B cell (primary cell): ENCODE data around the gene RCVRN. TPM values are rescaled to one million over a fixed set of nuclear protein-coding genes. Genes with fewer than 3 reads are reported as not detected.

Experiments
- ATAC-seq: fragments of 200-7000 bp; cut with Tn5 transposase; one replicate; pipeline ENCODE4 v1.10.0; 2021; ENCODE audit warnings: low read depth, mild to moderate bottlenecking, moderate number of reproducible peaks, moderate library complexity
- CTCF ChIA-PET: fragments of 350-600 bp; sonication (Branson Sonifier 250); formaldehyde crosslinking; loops from one replicate; lab custom pipeline; 2021; ENCODE audit warnings: antibody characterized with exemption, inconsistent platforms; lab: Charles Lee
- POLR2A ChIA-PET: fragments of 350-600 bp; sonication (Branson Sonifier 250); formaldehyde crosslinking; loops from one replicate; lab custom pipeline; 2021; ENCODE audit warnings: antibody characterized with exemption; lab: Charles Lee
- DNase-seq: peaks from one replicate; pipeline ENCODE4 v3.0.0; 2013
- H2AFZ ChIP-seq: 2 replicates; pipeline ENCODE4 v1.6.1; 2012; ENCODE audit warnings: mild to moderate bottlenecking, low read depth, low read length; ENCODE audit not compliant: insufficient read depth, poor library complexity, severe bottlenecking
- H3K27ac ChIP-seq, 2 donors: 1 replicate in 1 of 2; 2 replicates in 1 of 2; pipeline ENCODE4 v1.5.1; 2012 to 2013; ENCODE audit warnings: low read length in 2 of 2, mild to moderate bottlenecking in 2 of 2, moderate library complexity in 1 of 2
- H3K27me3 ChIP-seq, 4 experiments: fragments of 200-600 bp in 1 of 4; sonication (generic) in 1 of 4; replicated peaks in 1 of 4; 1 replicate in 2 of 4; 2 replicates in 2 of 4; pipeline versions ENCODE4 v1.6.1 to v1.7.0; 2013 to 2016; ENCODE audit warnings: low read length in 3 of 4, mild to moderate bottlenecking in 2 of 4, mixed read lengths in 1 of 4, moderate library complexity in 1 of 4; ENCODE audit not compliant: insufficient read depth in 4 of 4, control insufficient read depth in 3 of 4; ENCODE audit errors: control extremely low read depth in 1 of 4
- H3K36me3 ChIP-seq, 2 experiments: replicated peaks in 1 of 2; 1 replicate in 1 of 2; 2 replicates in 1 of 2; pipeline versions ENCODE4 v1.6.1 to v1.7.1; 2013; ENCODE audit warnings: low read length in 1 of 2; ENCODE audit not compliant: insufficient read depth in 2 of 2, control insufficient read depth in 1 of 2; ENCODE audit errors: control extremely low read depth in 1 of 2, extremely low read depth in 1 of 2
- H3K4me1 ChIP-seq, 2 donors: fragments of 200-600 bp in 1 of 2; sonication (generic) in 1 of 2; 1 replicate in 1 of 2; 2 replicates in 1 of 2; pipeline versions ENCODE4 v1.5.1 to v1.6.1; 2013 to 2017; ENCODE audit warnings: low read length in 2 of 2; ENCODE audit not compliant: control insufficient read depth in 2 of 2, insufficient read depth in 2 of 2
- H3K4me2 ChIP-seq: replicated peaks from 2 replicates; pipeline ENCODE3; 2012; ENCODE audit warnings: mild to moderate bottlenecking, low read depth, low read length; ENCODE audit not compliant: poor library complexity, severe bottlenecking
- H3K4me3 ChIP-seq, 5 experiments: fragments of 200-600 bp in 1 of 5; sonication (generic) in 1 of 5; 1 replicate in 3 of 5; 2 replicates in 2 of 5; pipeline versions ENCODE4 v1.5.1 to v1.7.0; 2011 to 2016; ENCODE audit warnings: low read length in 4 of 5, mild to moderate bottlenecking in 4 of 5, low read depth in 2 of 5, control low read depth in 1 of 5, moderate library complexity in 1 of 5; ENCODE audit not compliant: insufficient read depth in 1 of 5; ENCODE audit errors: control extremely low read depth in 1 of 5, extremely low read depth in 1 of 5
- H3K79me2 ChIP-seq: fragments of 200-600 bp; sonication (generic); one replicate; pipeline ENCODE4 v1.6.0; 2016; ENCODE audit warnings: low read length; ENCODE audit not compliant: control insufficient read depth, insufficient read depth
- H3K9ac ChIP-seq: fragments of 200-600 bp; sonication (generic); 2 replicates; pipeline ENCODE4 v1.6.1; 2017; ENCODE audit warnings: mild to moderate bottlenecking, low read length, moderate library complexity
- H3K9me3 ChIP-seq, 3 donors: one replicate each; pipeline versions ENCODE4 v1.6.1 to v1.7.1; 2013; ENCODE audit warnings: low read length in 2 of 3; ENCODE audit not compliant: control insufficient read depth in 2 of 3, insufficient read depth in 1 of 3; ENCODE audit errors: control extremely low read depth in 1 of 3
- H4K20me1 ChIP-seq: 2 replicates; pipeline ENCODE4 v1.6.0; 2012; ENCODE audit warnings: mild to moderate bottlenecking, low read length; ENCODE audit not compliant: insufficient read depth, control insufficient read depth, poor library complexity, severe bottlenecking
- H3K27ac Mint-ChIP-seq: one replicate; pipeline ENCODE4 v1.8.0; 2021; ENCODE audit warnings: mixed read lengths
- H3K27me3 Mint-ChIP-seq: one replicate; pipeline ENCODE4 v1.8.0; 2021; ENCODE audit warnings: mixed read lengths
- H3K4me1 Mint-ChIP-seq: one replicate; pipeline ENCODE4 v1.8.0; 2021; ENCODE audit warnings: mixed read lengths
- H3K4me3 Mint-ChIP-seq: one replicate; pipeline ENCODE4 v1.8.0; 2021; ENCODE audit warnings: mixed read lengths
- H3K9me3 Mint-ChIP-seq: one replicate; pipeline ENCODE4 v1.8.0; 2022; ENCODE audit warnings: mixed read lengths; ENCODE audit not compliant: insufficient read depth
- EZH2 ChIP-seq: IDR thresholded peaks from 2 replicates; pipeline ENCODE4 v1.6.1; 2012; ENCODE audit warnings: borderline replicate concordance, low read depth, mild to moderate bottlenecking, moderate library complexity, low read length; ENCODE audit not compliant: insufficient read depth, poor library complexity, severe bottlenecking
- WGBS: methylation state at CpG from one replicate; pipeline ENCODE4 v1.1.5; 2013; ENCODE audit warnings: missing lambda C conversion rate; ENCODE audit not compliant: insufficient coverage; 5-methylcytosine and 5-hydroxymethylcytosine counted together
- intact Hi-C: fragments of 100-400 bp; cut with micrococcal nuclease; formaldehyde crosslinking; loops from one replicate; pipeline ENCODE4 v1.10.0; 2022
- polyA plus RNA-seq: library from polyadenylated mRNA; depleted of rRNA; stranded (reverse); fragments of >200 nt; gene quantifications from 2 replicates; pipeline ENCODE4 v1.2.3, GENCODE V29; 2012
- total RNA-seq, 2 donors: library from RNA; stranded (reverse); fragments of 120-200 nt in 1 of 2; gene quantifications; 1 replicate in 1 of 2; 2 replicates in 1 of 2; pipeline versions ENCODE4 v1.2.3 to v1.2.4, GENCODE V29; 2013 to 2022
- TF ChIP-seq, protein P1 (sequence below): fragments of 200-600 bp; IDR thresholded peaks from one replicate; pipeline ENCODE4 v1.8.0; 2022; ENCODE audit warnings: antibody characterized with exemption, mild to moderate bottlenecking

RCVRN gene
- total and polyA plus RNA-seq, 2 donors (not counting 1 experiment from before 2014, with no cell fraction given), result 0.16 TPM; not detected in 1

DNA sequence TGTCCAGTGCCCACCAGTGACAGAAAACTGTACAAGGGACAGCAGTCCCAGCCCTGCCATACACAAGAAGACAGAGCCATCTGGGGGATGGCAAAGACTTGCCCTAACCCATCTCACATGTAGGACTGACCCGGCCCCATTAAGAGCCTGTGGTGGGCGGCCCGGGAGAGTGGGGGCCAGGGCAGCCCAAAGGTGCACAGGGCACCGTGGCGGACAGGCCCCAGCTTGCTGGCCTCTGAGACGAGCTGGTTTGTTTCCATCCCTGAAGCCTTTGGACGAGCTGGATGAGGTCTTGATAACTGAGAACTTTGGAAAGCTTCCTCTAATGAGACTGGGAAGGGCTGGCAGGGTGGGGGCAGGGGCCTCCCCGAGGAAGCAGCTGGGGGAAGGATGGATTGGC lies 11.0 kb upstream of the RCVRN start:
- H3K27me3 Mint-ChIP-seq, result no peaks in the 10 kb centered on the region
- Histone ChIP-seq H4K20me1 (no peaks in the 10 kb centered on the region), H3K9me3 (no peaks in the 10 kb centered on the region), H2AFZ (no peak overlapping the region), H3K9ac (no peak overlapping the region), H3K4me3 (no peak overlapping the region), H3K27ac (no peak overlapping the region), H3K79me2 (no peaks in the 10 kb centered on the region), H3K36me3 (peaks cover 0 to 2% of the 10 kb centered on the region in 2 experiments), H3K27me3 (no peaks in the 10 kb centered on the region), H3K4me1 (no peaks in the 10 kb centered on the region), H3K4me2 (no peak overlapping the region)
- no peaks in the 10 kb centered on the region for H3K4me1 Mint-ChIP-seq
- ATAC-seq (no peak), DNase-seq (no peak)
- no peaks in the 10 kb centered on the region for H3K9me3 Mint-ChIP-seq
- ChIA-PET CTCF (interaction anchor here (1.3 kb wide), 1 partner anchor 11 kb away, joined by 3 read pairs; no protein-coding TSS in a partner anchor), POLR2A (no interaction called here)
- H3K27ac Mint-ChIP-seq, result no peak overlapping the region
- H3K4me3 Mint-ChIP-seq, result no peak overlapping the region
- TF ChIP-seq, protein P1, sequence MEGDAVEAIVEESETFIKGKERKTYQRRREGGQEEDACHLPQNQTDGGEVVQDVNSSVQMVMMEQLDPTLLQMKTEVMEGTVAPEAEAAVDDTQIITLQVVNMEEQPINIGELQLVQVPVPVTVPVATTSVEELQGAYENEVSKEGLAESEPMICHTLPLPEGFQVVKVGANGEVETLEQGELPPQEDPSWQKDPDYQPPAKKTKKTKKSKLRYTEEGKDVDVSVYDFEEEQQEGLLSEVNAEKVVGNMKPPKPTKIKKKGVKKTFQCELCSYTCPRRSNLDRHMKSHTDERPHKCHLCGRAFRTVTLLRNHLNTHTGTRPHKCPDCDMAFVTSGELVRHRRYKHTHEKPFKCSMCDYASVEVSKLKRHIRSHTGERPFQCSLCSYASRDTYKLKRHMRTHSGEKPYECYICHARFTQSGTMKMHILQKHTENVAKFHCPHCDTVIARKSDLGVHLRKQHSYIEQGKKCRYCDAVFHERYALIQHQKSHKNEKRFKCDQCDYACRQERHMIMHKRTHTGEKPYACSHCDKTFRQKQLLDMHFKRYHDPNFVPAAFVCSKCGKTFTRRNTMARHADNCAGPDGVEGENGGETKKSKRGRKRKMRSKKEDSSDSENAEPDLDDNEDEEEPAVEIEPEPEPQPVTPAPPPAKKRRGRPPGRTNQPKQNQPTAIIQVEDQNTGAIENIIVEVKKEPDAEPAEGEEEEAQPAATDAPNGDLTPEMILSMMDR, result no peak
- TF ChIP-seq EZH2, result no peak
- intact Hi-C loops, result no loop called here
- 97% methylated on average over 7 of the region's 8 CpGs for WGBS

DNA sequence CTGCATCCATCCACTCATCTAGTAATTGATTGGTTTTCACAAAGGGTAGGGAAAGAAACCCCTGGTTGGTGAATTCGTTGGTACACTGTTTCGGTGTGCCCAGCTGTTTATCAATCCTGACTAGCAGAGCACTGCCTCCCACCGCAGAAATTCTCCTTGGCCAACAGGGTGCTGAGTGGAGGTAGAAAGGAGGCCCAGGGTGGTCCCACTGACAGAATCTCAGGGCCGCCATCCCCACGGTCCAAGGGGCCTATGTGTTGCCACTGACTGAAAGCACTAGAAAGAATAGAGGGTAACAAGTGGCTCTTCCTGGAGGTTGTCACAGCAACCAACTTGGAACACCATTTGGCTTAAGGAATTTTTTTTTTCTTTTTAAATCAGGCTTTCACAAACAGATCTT lies 8.4 kb upstream of the RCVRN start:
- Histone ChIP-seq H3K79me2 (no peaks in the 10 kb centered on the region), H3K27me3 (no peaks in the 10 kb centered on the region), H3K9ac (no peak overlapping the region), H4K20me1 (no peaks in the 10 kb centered on the region), H3K27ac (no peak overlapping the region), H3K9me3 (no peaks in the 10 kb centered on the region), H2AFZ (no peak overlapping the region), H3K36me3 (no peaks in the 10 kb centered on the region), H3K4me1 (no peaks in the 10 kb centered on the region), H3K4me3 (no peak overlapping the region), H3K4me2 (no peak overlapping the region)
- DNase-seq (no peak), ATAC-seq (no peak)
- no peaks in the 10 kb centered on the region for H3K4me1 Mint-ChIP-seq
- POLR2A ChIA-PET, result no interaction called here
- CTCF ChIA-PET, result no interaction called here
- H3K27ac Mint-ChIP-seq, result no peak overlapping the region
- no peaks in the 10 kb centered on the region for H3K9me3 Mint-ChIP-seq
- H3K4me3 Mint-ChIP-seq, result no peak overlapping the region
- peaks cover 2% of the 10 kb centered on the region for H3K27me3 Mint-ChIP-seq
- TF ChIP-seq, protein P1, result no peak
- no peak for TF ChIP-seq EZH2
- intact Hi-C loops, result no loop called here
- WGBS, result 100% methylated on average over 3 of the region's 5 CpGs
